ENCODE data around the gene NUP210. TPM values are rescaled to one million over a fixed set of nuclear protein-coding genes. Genes with fewer than 3 reads are reported as not detected.

Gene NUP210
- total RNA-seq, 1 experiment from 2014 or later = 14.9 TPM

GRCh38 chr3:13323822-13324221 is 96.3 kb downstream of the NUP210 start:
- in situ Hi-C loops (cut with HindIII; ENCODE audit: low pct_unique_long_range_greater_than_20kb, low sequenced_read_pairs) = no loop called here
- no peak for DNase-seq (ENCODE audit: low read depth, low spot score)

GRCh38 chr3:13322324-13322723 is 97.8 kb downstream of the NUP210 start:
- in situ Hi-C loops (cut with HindIII; ENCODE audit: low pct_unique_long_range_greater_than_20kb, low sequenced_read_pairs) = no loop called here

GRCh38 chr3:13319564-13320220 is 100.4 kb downstream of the NUP210 start:
- in situ Hi-C loops (cut with HindIII; ENCODE audit: low pct_unique_long_range_greater_than_20kb, low sequenced_read_pairs) = no loop called here
- no peak for DNase-seq (ENCODE audit: low read depth, low spot score)

More at GRCh38 chr3:13322324-13322723, 97.8 kb downstream of the NUP210 start:
- no peak for DNase-seq (ENCODE audit: low read depth, low spot score)

GRCh38 chr3:13318626-13319470 is 101.3 kb downstream of the NUP210 start:
- in situ Hi-C loops (cut with HindIII; ENCODE audit: low pct_unique_long_range_greater_than_20kb, low sequenced_read_pairs) = no loop called here
- DNase-seq (ENCODE audit: low read depth, low spot score) = no peak

- in situ Hi-C loops (cut with HindIII; ENCODE audit: low pct_unique_long_range_greater_than_20kb, low sequenced_read_pairs) = no loop called here
- no peak for DNase-seq (ENCODE audit: low read depth, low spot score)
Measured at GRCh38 chr3:13317596-13318320, 102.4 kb downstream of the NUP210 start.

- in situ Hi-C loops (cut with HindIII; ENCODE audit: low pct_unique_long_range_greater_than_20kb, low sequenced_read_pairs) = no loop called here
- DNase-seq (ENCODE audit: low read depth, low spot score) = no peak
Measured at GRCh38 chr3:13316603-13317002, 103.5 kb downstream of the NUP210 start.

GRCh38 chr3:13314877-13315276 is 105.2 kb downstream of the NUP210 start:
- in situ Hi-C loops (cut with HindIII; ENCODE audit: low pct_unique_long_range_greater_than_20kb, low sequenced_read_pairs) = no loop called here
- no peak for DNase-seq (ENCODE audit: low read depth, low spot score)

GRCh38 chr3:13313813-13314212 is 106.3 kb downstream of the NUP210 start:
- in situ Hi-C loops (cut with HindIII; ENCODE audit: low pct_unique_long_range_greater_than_20kb, low sequenced_read_pairs) = no loop called here
- DNase-seq (ENCODE audit: low read depth, low spot score) = no peak

GRCh38 chr3:13309004-13309403 is 111.1 kb downstream of the NUP210 start:
- in situ Hi-C loops (cut with HindIII; ENCODE audit: low pct_unique_long_range_greater_than_20kb, low sequenced_read_pairs) = no loop called here
- no peak for DNase-seq (ENCODE audit: low read depth, low spot score)

- in situ Hi-C loops (cut with HindIII; ENCODE audit: low pct_unique_long_range_greater_than_20kb, low sequenced_read_pairs) = no loop called here
- DNase-seq (ENCODE audit: low read depth, low spot score) = peak; percentile 78
Measured at GRCh38 chr3:13308380-13308801, 111.7 kb downstream of the NUP210 start.

- in situ Hi-C loops (cut with HindIII; ENCODE audit: low pct_unique_long_range_greater_than_20kb, low sequenced_read_pairs) = no loop called here
Measured at GRCh38 chr3:13307041-13307440, 113.1 kb downstream of the NUP210 start.

GRCh38 chr3:13305623-13306022 is 114.5 kb downstream of the NUP210 start:
- DNase-seq (ENCODE audit: low read depth, low spot score) = no peak
- in situ Hi-C loops (cut with HindIII; ENCODE audit: low pct_unique_long_range_greater_than_20kb, low sequenced_read_pairs) = no loop called here

More at GRCh38 chr3:13307041-13307440, 113.1 kb downstream of the NUP210 start:
- DNase-seq (ENCODE audit: low read depth, low spot score) = no peak

GRCh38 chr3:13303410-13303809 is 116.7 kb downstream of the NUP210 start:
- DNase-seq (ENCODE audit: low read depth, low spot score) = no peak
- in situ Hi-C loops (cut with HindIII; ENCODE audit: low pct_unique_long_range_greater_than_20kb, low sequenced_read_pairs) = no loop called here

- in situ Hi-C loops (cut with HindIII; ENCODE audit: low pct_unique_long_range_greater_than_20kb, low sequenced_read_pairs) = no loop called here
- DNase-seq (ENCODE audit: low read depth, low spot score) = peak; percentile 17
Measured at GRCh38 chr3:13301286-13301987, 118.7 kb downstream of the NUP210 start.

GRCh38 chr3:13300546-13301285 is 119.4 kb downstream of the NUP210 start:
- DNase-seq (ENCODE audit: low read depth, low spot score) = no peak
- in situ Hi-C loops (cut with HindIII; ENCODE audit: low pct_unique_long_range_greater_than_20kb, low sequenced_read_pairs) = no loop called here

GRCh38 chr3:13299531-13300155 is 120.5 kb downstream of the NUP210 start:
- in situ Hi-C loops (cut with HindIII; ENCODE audit: low pct_unique_long_range_greater_than_20kb, low sequenced_read_pairs) = no loop called here
- no peak for DNase-seq (ENCODE audit: low read depth, low spot score)

- no peak for DNase-seq (ENCODE audit: low read depth, low spot score)
- in situ Hi-C loops (cut with HindIII; ENCODE audit: low pct_unique_long_range_greater_than_20kb, low sequenced_read_pairs) = no loop called here
Measured at GRCh38 chr3:13296662-13297061, 123.5 kb downstream of the NUP210 start.
